Activated CD8-positive, alpha-beta memory T cell treated with anti-CD3 and anti-CD28 coated beads, Interleukin-2, amount 50 U/mL, for 1 hour (primary cell): ENCODE measurements around the gene SEMA3C.
"Not testable (repeated sequence)": the region's sequence is repeated elsewhere in the genome, so short reads cannot be mapped to it uniquely, and the experiment has no call there.

ENCODE experiments used
- DNase-seq: peaks from one replicate; pipeline ENCODE4 v3.0.0-alpha.2; 2020; ENCODE audit errors: extremely low read depth

Gene SEMA3C

GRCh38 chr7:80926955-80927354 lies 8.1 kb upstream of the SEMA3C start:
- DNase-seq = not testable (repeated sequence)

DNA sequence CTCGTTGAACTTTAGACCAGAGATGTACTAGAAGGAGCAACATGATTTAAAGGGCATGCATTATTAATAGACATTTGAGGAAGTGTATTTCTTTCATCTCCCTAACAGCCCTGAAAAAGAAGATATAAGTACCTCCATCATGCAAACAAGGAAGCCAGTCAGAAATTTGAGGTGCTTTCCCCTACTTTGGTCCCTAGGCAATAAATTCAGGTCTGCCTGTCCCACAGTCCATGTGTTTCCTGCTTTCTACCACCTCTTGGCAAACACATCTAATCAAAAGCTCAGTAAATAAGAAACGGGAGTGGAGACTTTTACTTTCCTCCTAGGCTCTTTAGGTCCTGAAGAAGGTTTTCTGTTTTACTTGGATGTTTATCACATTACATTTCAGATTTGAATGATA lies 5.2 kb upstream of the SEMA3C start:
- DNase-seq = no peak

GRCh38 chr7:80923211-80923612 lies 4.4 kb upstream of the SEMA3C start:
- DNase-seq = no peak

GRCh38 chr7:80922253-80923049 lies 3.6 kb upstream of the SEMA3C start:
- no peak for DNase-seq

GRCh38 chr7:80921130-80921529 lies 2.3 kb upstream of the SEMA3C start:
- DNase-seq = no peak

GRCh38 chr7:80918399-80918798 lies 452 bp downstream of the SEMA3C start:
- no peak for DNase-seq

GRCh38 chr7:80916770-80917741 lies 1.8 kb downstream of the SEMA3C start:
- DNase-seq = no peak

DNA sequence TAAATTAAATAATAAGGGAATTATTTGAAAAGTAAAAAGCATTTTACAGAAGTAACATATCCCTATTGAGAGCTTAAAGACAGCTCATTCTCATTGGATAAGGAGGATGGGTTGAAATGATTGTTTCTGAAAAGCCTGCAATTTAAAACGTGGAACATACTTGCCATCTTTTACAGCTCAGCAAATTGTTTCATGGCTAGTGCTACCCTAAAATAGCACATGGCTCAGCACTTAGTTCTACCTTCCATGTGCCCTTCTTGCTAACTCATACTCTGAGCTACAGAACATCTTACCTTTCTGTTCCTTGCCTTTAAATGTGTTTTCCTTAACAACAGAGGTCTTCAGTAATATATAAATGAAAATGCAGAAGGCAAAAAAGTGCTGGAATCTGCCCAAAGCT lies 8.6 kb downstream of the SEMA3C start:
- DNase-seq = no peak

DNA sequence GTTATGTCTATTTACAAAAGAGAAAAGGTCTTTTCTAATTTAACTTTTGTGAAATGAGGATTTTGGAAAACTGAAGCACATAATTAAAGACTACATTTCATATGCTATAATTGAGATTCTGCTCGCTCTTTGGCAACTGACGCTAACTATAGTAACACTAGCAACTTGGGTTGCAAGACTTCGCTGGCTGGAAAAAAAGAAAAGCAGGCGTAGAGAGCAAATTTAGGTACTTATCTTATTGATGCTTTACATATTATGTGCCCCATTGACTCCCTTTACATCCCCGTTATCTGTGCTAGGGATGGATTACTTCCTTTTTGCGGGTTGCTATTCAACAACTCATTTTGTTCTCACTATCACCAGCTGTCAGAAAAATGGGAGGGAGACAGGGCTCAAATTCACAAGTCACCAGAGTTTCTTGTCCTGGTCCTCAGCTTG lies 10.5 kb downstream of the SEMA3C start:
- no peak for DNase-seq

DNA sequence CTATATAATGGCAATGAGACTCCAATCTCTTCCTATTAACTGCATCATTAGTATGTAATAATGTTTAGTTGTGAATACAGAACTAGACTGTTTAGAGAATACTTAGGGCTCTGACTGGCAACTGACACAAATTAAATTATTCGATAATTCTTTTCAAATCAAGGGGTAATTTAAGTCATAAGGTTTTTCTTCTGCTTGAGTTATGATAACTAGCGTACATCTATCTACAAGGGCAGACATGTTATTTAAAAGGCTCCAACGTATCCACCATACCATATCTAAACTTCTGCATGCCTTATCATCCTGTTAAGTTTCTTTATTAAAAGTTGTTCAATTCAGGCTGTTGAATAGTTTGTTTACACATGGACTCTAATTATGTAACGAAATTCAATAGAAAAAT lies 11.2 kb downstream of the SEMA3C start:
- DNase-seq = no peak

- no peak for DNase-seq
These were observed 11.7 kb downstream of the SEMA3C start for GRCh38 chr7:80907141-80907601.

DNA sequence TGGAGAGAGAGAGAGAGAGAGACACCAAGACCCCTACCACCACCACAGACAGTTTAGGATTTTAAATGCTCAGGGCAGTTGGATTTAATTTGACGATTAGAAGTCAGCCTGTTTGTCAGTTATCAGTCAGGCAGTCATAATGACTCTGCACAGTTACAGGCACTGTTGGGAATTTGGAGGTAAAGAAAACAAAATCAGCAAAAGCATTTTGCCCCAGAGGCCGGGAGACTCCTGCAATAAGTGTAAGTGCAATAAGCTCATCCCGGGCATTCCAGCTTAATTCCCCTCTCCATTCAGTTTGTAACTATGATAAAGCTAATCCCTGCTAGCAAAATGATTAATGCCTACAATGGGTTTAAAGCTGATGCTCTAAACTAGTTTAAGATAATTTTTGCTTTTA lies 13.5 kb downstream of the SEMA3C start:
- no peak for DNase-seq

DNA sequence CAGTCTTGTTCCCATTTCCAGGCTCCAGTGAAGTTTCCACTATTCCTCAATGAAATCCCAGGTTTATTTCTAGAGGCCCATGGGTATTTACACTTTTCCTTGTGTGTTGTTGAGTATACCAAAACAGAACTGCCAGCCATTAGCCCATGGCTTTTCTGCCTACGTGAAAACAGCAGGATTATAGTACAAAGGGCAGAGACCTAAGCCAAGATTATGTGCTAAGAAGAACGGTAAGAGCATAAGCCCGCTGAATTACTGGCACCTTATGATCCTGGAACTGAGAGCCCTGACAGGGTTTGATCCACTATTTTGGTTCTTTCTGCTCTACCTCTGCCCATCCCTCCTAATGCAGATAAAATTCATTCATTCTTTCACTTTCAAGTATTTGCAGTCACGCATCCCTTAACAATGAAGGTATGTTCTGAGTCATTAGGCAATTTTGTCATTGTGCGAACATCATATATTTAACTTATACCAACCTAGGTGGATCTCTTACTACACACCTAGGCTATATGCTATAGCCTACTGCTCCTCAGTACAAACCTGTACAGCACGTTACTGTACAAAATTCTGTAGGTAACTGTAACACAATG lies 16.0 kb downstream of the SEMA3C start:
- no peak for DNase-seq

DNA sequence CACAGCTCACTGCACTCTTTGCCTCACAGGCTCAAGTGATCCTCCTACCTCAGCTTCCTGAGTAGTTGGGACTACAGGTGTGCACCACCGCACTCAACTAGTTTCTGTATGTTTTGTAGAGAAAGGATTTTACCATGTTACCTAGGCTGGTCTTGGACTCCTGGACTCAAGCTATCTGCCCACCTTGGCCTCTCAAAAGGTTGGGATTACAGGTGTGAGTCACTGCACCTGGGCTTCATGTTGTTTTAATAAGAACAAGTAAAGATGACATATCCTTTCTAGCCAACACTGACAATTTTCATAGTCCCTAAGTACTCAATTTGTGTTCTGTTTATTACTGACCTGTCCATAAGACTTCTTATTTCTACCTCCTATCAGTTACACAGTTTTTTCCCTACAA lies 16.8 kb downstream of the SEMA3C start:
- DNase-seq = no peak

GRCh38 chr7:80900583-80901576 lies 18.0 kb downstream of the SEMA3C start:
- no peak for DNase-seq

GRCh38 chr7:80896906-80897598 lies 21.8 kb downstream of the SEMA3C start:
- DNase-seq = no peak

- DNase-seq = no peak
These were observed 23.8 kb downstream of the SEMA3C start for GRCh38 chr7:80895056-80895455.

GRCh38 chr7:80891259-80891544 lies 27.6 kb downstream of the SEMA3C start:
- DNase-seq = no peak

- no peak for DNase-seq
These were observed 28.2 kb downstream of the SEMA3C start for GRCh38 chr7:80890426-80891258.

DNA sequence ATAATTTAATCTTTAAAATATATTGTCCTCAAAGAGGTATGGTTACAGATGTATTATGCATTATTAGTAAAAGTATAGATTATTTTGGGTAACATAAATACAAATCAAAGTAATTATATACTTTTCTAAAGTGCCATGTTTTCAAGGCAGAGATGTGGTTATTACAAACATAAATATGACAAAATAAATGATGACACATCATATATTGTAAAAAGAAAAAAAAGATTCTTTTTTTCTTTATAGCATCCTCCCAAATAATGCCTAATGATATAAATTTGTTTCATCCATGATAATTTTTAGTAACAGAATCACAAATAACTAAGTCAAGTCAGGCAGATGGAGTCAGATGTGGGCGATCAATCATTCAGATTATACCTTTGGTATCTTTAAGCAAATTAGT lies 29.3 kb downstream of the SEMA3C start:
- DNase-seq = no peak
